ENCODE measurements around the gene AHI1. TPM values are rescaled to one million over a fixed set of nuclear protein-coding genes. Genes with fewer than 3 reads are reported as not detected.

The AHI1 gene
- total RNA-seq (2014; rRNA removed; shearing (Covaris generic)): 5.8 and 7.4 TPM in 2 replicates
- 2.9 and 5.4 TPM in 2 replicates for polyA plus RNA-seq (2015; cell fraction: cytosol; rRNA removed)
- 29.7 and 40.6 TPM in 2 replicates for polyA plus RNA-seq (2015; cell fraction: nucleus; rRNA removed)

DNA sequence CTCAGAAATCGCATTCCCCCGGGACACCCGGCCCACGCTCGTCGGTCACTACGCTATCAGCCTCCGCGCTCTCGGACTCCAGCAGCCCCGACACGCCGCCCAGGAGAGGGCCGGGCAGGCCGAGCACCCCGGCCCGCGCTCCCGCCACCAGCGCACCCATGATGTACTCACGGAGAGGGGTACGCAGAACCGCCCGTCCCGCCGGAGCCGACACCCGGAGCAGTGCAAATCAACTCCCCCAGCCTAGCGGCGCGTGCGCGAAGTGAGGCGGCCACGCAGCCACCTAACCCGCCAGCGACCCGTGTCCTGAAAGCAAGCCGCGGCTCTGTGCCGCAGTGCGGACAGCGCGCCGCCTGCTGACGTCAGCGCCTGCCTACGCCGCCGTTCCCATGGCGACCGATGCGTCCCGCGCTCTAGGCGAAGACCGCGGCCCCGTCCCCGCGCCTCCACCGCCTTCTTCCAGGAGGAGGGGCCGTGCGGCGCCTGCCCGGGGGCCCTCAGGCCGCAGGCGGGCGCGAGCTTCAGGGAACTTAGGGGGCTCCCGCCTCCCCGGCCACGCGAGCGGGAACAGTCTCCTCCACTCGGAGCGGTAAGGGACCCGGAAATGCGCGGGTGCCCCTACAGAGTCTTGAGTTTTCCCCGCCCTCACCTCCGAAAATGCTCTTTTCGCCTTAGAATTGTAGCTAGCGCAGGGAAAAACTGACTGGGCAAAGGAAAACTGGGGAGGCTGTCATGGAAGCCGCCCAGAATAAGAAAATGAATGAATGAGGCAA lies at the start of gene AHI1:
TSS of gene AHI1 (minus strand) at position 329 of the 773 bp plus-strand sequence. CDS start 5,503 bp downstream, outside the sequence.
- peak; percentile 86 for DNase-seq (ENCODE audit: low read depth, low spot score)
- in situ Hi-C loops (cut with HindIII; ENCODE audit: low pct_unique_long_range_greater_than_20kb, low sequenced_read_pairs): no loop called here

DNA sequence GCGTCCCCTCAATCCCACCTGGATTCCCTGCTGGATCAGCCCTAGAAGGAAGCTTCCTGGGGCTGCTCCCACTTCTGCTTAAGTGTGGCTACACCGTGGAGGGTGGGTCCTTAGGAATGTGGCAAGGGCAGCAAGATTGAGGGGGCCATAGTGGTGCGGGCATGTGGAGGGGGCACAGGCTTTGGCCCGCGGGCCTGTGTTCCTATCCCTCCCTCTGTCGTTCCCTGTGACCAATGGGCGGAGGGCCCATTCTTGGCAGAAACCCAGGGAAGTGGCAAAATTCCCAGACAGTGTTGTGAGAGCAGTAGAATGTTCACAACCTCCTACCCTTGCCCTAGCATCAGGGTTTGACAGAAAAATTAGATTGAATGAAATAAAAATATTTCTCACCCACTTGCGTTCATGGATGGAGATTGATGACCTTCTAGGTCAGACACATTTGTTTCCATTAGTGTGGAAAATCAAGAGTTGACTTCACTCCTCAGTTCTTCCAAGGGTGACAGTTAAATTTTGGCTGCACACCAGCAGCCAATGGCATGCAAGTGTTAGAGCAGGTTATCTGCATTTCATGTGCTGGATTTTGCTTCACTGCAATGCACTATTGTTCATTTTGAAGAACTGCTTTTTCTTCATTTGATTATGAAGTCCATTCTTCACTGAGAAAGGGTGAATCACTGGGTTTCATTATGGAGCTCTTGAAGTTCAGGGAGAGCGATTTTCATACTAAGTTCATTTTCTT lies 49.3 kb upstream of the AHI1 start:
- no peak for DNase-seq (ENCODE audit: low read depth, low spot score)
- in situ Hi-C loops (cut with HindIII; ENCODE audit: low pct_unique_long_range_greater_than_20kb, low sequenced_read_pairs): no loop called here

DNA sequence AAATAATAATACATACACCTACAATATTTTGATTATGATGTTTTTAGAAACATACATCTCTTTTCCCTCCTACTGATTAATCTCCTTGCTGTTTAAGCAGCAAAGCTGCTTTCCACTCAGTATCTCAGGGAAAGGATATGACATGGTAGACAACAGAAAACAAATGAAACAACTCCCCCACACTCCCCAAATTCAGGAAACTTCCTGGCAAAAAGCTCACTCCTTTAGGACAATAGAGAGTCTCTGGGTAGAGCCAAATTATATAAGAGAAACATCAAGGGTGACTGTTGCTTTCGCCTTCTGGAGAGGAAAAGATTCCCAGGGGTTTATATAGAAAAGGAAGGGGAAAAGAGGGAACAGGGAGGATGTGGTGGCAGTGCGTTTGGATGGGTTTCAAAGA lies 48.7 kb upstream of the AHI1 start:
- no peak for DNase-seq (ENCODE audit: low read depth, low spot score)
- in situ Hi-C loops (cut with HindIII; ENCODE audit: low pct_unique_long_range_greater_than_20kb, low sequenced_read_pairs): no loop called here

DNA sequence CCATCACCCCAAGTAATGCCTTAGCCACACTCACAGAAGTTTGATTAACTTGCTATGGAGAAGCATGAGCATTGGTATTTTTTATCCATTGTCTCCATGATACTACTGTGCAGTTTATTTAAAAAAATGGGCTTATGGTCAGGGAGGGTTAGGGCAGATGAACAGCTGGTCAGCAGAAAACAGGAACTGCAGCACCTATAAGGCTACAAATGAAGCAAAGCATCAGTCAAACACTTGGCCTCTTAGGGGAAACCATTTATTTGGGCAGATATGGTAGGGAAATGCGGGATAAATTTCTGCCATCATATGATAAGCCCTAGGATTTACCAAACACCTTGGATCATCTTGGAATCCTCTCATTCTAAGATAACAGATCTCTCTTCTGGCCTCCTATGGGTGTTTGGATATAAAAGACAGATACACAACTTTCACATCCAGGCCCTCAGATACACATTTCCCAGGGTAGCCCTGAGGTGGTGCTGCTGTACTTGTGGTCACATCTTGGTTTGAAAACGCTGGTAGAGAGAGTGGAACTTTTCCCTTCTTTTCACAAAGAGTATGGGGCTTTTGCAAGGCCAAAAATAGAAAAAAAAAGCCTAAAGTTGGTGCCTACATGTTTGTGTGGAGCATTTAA lies 42.8 kb upstream of the AHI1 start:
- in situ Hi-C loops (cut with HindIII; ENCODE audit: low pct_unique_long_range_greater_than_20kb, low sequenced_read_pairs): no loop called here
- DNase-seq (ENCODE audit: low read depth, low spot score): peak; percentile 37

DNA sequence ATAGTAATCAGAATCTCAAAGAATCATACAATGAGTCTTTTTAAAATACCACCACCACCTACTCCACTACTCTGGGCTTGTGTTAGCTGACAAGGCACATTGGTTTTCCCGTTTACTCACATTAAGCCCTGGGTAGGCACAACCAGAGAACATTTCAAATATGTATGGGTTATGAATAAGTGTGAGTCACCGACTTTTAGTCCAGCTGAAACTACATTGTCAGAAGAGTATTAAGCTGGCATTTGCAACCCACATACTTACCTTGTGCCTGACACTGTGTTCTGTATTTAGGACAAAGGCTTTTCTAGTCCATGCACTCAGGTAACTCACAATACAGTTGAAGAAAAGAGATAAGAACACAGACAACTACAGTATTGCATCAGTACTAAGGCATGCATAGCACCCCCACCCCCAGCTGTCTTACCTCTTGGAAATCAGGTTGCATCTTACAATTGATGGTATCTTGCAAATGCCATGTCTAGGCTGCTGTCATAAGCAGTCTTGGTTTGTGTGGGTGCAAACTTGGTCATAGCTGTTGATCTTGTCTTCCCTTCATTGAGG lies 40.3 kb upstream of the AHI1 start:
- in situ Hi-C loops (cut with HindIII; ENCODE audit: low pct_unique_long_range_greater_than_20kb, low sequenced_read_pairs): no loop called here
- no peak for DNase-seq (ENCODE audit: low read depth, low spot score)

DNA sequence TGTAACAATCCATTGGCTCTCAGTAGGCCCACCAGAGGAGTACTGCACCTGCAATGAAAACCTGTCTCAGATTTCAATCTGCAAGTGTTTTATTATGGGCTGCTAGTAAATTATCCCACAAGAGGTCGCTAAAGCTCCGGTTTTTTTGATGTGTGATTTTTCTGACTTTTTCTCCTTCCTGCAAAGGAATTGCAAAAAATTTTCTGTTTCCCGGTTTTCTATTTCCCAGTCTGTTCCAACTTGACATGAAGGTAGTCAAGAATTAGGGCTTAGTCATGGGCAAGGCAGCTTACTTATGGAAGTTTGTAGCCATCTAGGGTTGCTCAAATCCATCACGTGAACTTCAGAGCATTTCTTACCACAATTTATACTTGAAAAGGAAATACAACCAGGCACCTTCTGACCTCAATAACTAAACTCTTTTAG lies 38.5 kb upstream of the AHI1 start:
- in situ Hi-C loops (cut with HindIII; ENCODE audit: low pct_unique_long_range_greater_than_20kb, low sequenced_read_pairs): no loop called here
- peak; percentile 64 for DNase-seq (ENCODE audit: low read depth, low spot score)

DNA sequence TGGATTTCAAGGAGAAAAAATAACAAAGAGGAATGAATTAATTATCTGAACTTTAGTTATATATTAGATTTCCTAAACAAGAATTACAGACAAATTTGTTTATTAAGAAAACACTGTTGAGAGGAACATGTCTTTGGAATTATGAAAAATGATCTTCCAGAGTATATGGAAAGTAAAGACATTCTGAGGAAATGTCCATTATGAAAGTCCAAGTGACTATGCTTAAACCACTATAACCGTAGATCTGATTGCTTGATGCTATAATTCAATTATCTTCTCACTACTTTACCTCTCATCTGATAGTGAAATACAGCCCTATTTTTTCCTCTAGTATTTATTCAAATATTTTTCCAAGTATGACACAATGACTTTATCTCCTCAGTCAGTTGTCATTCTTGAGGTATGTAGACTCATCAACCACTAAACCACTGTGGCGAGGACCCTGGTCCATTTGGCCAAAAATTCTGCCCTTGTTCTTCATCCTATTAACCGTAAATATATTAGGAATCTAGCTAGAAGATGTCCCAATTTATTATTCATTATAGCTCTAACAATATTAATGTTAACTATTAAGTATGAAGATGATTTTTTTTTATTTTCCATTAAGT lies 37.3 kb upstream of the AHI1 start:
- no peak for DNase-seq (ENCODE audit: low read depth, low spot score)
- in situ Hi-C loops (cut with HindIII; ENCODE audit: low pct_unique_long_range_greater_than_20kb, low sequenced_read_pairs): no loop called here

DNA sequence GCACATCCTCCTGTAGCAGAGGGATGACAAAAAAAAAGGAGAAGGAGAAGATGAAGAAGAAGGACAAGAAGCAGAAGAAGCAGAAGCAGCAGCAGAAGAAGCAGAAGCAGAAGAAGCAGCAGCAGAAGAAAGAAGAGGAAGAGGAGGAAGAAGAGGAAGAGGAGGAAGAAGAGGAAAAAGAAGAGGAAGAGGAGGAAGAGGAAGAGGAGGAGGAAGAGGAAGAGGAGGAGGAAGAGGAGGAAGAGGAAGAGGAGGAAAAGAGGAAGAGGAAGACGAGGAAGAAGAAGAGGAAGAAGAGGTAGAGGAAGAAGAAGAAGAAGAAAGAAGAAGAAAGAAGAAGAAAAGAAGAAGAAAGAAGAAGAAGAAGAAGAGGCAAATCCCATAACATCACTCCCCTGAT lies 35.0 kb upstream of the AHI1 start:
- no peak for DNase-seq (ENCODE audit: low read depth, low spot score)
- in situ Hi-C loops (cut with HindIII; ENCODE audit: low pct_unique_long_range_greater_than_20kb, low sequenced_read_pairs): no loop called here

DNA sequence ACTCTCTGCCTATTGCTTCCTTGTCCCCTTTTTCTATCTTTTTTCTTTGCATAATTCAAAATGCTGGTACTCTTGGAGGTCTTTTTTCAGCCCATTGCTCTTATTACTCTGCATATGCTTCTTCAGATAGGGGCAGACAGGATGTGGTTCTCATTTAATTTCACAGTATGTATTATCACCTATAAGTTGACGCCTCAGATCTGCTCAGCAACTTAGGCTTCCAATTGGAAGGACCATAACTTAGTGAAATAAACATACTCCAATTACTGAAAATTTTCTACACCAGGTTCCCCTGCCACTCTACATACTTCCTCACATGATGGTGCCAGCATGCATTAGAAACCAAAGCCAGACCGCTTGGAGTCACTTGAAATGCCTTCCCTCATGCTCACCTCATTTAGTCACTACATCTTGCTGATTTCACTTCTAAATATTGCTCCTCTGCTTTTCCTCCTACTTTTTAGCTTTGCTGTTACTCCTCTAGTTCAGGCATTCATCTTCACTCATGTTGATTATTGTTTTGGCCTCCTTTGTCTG lies 34.5 kb upstream of the AHI1 start:
- in situ Hi-C loops (cut with HindIII; ENCODE audit: low pct_unique_long_range_greater_than_20kb, low sequenced_read_pairs): no loop called here
- no peak for DNase-seq (ENCODE audit: low read depth, low spot score)

DNA sequence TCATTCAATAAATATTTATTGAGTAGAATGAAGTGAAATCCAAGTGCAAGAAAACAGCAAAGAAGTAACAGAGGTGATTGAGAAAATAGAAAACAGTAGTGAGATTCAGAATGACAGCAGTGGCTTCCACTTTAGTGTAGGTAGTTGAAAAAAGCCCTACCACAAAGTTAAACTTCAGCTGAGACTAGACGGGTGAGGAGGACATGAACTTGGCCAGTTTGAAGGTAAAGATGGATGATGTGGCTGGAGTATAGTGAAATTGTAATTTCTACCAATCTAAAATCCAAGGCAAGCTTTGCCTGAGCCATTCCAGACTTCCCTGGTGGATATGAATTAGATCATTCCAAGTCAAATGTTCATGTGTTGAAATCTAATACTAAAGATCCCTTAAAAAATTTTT lies 32.6 kb upstream of the AHI1 start:
- in situ Hi-C loops (cut with HindIII; ENCODE audit: low pct_unique_long_range_greater_than_20kb, low sequenced_read_pairs): no loop called here
- no peak for DNase-seq (ENCODE audit: low read depth, low spot score)

DNA sequence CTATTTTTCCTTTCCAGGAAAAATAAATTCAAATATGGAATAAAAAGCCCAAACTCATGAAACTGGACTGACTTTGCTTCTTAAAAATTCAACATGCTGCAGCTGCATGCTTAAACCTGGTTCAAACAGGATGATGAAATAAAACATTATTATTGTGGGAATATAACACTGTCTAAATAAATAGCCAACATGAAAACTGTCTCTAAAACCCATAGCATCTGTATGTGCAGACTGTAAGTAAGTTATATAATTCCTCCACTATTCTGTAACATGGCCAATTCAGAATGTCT lies 30.4 kb upstream of the AHI1 start:
- DNase-seq (ENCODE audit: low read depth, low spot score): no peak
- in situ Hi-C loops (cut with HindIII; ENCODE audit: low pct_unique_long_range_greater_than_20kb, low sequenced_read_pairs): no loop called here

DNA sequence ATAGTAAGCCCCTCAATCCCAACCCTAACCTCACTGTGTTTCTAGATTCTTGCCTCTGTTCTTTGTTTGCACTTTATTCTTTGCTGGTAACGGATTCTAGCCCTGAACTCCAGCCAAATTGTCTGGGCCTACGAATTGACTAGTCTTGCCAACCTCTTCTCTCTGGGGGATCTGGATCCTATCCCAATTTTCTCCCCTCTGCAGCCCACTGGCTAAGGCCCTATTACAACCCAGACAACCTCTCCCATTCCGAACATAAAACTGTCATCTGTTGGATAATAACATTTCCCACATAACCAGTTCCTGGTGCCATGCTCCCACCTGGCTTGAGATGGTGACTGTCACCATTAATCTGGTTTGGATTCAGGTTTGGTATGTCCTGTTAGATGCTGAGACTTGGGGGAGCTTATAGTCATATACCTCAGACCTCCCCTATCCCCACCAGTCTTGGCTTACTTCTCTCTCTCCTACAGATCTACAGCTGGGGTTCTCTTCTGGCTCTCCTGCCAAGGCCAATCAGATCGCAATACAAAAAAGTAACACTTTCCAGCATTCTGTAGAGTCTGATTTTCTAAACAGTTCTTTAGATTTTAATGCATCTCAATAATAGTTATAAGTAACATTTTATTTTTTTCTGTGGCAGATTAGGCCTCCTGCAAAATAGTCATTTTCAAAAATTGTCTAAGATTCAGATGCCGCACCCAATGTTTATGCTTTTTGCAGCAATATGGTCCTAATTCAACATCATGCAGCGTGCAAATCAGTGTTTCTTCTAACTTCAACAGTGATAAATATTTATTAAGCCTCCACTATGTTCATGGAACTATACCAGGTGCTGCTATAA lies 29.8 kb upstream of the AHI1 start:
- in situ Hi-C loops (cut with HindIII; ENCODE audit: low pct_unique_long_range_greater_than_20kb, low sequenced_read_pairs): no loop called here

DNA sequence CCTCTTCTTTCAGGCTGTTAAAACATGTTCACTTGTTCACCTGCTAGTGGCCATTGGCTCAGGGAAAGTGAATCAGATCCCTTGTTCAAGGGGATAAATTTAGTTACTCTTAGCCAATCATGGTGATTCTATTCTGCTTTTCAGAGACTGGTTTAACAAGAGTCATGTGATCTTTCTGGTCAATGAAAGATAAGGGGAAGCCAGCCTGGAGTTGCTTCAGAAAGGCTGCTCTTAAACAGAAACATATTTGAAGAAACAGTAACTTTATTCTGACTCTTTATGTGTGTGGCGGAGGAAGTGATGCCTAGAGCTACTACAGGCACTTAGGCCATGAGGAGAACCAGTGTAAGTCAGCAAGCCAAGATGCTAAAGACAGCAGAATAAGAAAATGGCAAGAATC lies 28.1 kb upstream of the AHI1 start:
- in situ Hi-C loops (cut with HindIII; ENCODE audit: low pct_unique_long_range_greater_than_20kb, low sequenced_read_pairs): no loop called here

More for the DNA sequence above, 29.8 kb upstream of the AHI1 start:
- DNase-seq (ENCODE audit: low read depth, low spot score): no peak

DNA sequence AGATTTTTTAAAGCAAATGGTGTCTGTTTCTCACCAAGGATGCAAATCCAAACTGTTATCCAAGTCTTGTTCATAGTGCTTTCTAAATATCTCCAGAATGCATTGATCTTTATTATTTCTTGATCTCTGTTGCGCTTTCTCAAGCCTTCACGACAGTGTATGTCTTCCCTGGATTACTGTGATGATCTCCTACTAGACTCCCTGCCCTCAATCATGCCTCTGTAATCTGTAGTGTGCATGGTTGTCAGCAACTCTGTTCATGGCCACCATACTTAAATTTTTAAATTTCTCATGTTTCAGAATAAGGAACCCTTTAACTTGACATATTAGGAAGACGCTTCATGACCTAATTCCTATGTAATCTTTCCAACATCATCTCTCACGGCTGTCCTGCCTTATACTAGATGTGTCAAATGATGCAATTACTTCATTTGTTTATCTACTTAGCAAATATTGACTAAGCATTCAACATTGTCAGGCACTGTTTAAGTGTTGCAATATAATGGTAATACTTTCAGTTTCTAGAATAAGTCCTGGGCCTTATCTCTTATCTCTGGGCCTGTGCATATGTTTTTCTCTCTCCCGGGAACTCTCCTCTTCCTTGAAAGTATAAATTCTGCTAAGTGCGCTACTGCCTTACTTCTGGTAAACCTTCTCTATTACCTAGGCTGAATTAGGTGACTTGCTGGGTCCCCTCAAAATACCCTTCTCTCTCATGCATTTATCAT lies 25.6 kb upstream of the AHI1 start:
- in situ Hi-C loops (cut with HindIII; ENCODE audit: low pct_unique_long_range_greater_than_20kb, low sequenced_read_pairs): no loop called here
- DNase-seq (ENCODE audit: low read depth, low spot score): no peak

More for the DNA sequence above, 28.1 kb upstream of the AHI1 start:
- DNase-seq (ENCODE audit: low read depth, low spot score): no peak

DNA sequence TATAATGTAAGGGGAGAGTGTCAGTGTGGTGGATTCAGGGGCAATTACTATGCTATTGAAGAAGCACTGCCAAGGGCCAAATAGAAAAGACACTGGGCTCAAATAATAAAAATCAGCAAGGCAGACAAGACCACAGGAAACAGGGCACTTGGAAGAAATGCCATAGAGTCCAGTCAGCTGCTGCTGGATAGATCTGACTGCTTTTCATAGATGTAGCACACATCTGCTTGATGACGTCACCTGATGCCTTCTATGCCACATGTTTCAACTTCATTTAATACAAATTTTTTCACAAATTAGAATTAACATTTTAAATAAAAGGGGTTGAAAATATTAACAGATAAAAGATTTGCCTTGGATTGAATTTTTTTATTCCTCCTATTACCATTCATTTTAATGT lies 23.9 kb upstream of the AHI1 start:
- in situ Hi-C loops (cut with HindIII; ENCODE audit: low pct_unique_long_range_greater_than_20kb, low sequenced_read_pairs): no loop called here
- no peak for DNase-seq (ENCODE audit: low read depth, low spot score)

DNA sequence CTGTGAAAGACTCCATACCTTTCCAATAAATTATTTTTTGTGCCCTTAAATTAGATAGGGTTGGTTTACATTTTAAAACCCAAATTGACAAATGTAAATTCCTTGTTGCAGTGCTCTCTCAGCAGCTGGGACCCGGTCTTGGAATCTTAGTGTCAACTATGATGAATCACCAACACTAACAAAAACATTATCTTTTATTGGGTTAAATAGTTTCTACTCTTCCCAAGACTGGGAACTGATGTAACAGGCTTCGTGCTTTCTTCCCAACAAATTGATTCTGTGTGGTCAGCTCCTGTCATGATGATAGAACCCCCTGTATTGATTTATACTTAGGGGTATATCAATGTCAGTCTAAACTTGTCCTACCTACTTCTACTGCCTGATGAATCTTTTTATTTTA lies 23.2 kb upstream of the AHI1 start:
- no peak for DNase-seq (ENCODE audit: low read depth, low spot score)
- in situ Hi-C loops (cut with HindIII; ENCODE audit: low pct_unique_long_range_greater_than_20kb, low sequenced_read_pairs): no loop called here

Data from SK-MEL-5 (cell line).